Stromal cell of bone marrow (primary cell): Measurements from ENCODE around the gene PDZK1.
"Not testable (repeated sequence)": the region's sequence is repeated elsewhere in the genome, so short reads cannot be mapped to it uniquely, and the experiment has no call there.

Source experiments
- DNase-seq: peaks from one replicate; pipeline ENCODE4 v3.0.0-alpha.2; 2012; ENCODE audit warnings: low read depth

PDZK1 gene

DNA sequence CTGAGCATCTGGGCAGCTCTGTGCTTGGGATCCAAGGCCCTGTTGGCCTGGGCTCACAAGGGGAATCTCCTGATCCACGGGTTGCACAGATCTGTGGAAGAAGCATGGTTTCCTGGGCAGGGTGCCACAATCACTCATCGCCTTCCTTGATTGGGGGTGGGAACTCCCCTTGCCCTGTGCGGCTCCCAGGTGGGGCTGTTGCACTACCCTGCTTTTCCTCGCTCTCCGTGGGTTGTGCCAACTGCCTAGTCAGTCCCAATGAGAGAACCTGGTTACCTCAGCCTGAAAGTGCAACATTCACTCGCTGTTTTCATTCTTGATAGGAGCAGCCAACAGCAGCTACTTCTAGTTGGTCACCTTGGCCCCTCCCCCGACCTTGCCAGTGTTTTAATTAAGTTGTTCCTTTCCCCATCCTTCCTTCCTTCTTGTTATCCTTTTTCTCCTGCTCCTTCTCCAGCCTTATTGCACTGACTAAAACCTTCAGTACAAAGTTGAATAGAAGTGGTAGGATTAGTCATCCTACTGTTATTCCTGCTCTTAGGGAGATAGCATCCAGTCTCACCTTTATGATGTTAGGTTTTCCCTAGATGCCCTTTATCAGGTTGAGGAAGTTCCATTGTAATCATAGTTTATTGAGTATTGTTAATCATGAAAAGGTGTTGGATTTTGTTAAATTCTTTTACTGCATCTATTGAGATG is 50.8 kb downstream of the PDZK1 start:
- DNase-seq, result not testable (repeated sequence)

DNA sequence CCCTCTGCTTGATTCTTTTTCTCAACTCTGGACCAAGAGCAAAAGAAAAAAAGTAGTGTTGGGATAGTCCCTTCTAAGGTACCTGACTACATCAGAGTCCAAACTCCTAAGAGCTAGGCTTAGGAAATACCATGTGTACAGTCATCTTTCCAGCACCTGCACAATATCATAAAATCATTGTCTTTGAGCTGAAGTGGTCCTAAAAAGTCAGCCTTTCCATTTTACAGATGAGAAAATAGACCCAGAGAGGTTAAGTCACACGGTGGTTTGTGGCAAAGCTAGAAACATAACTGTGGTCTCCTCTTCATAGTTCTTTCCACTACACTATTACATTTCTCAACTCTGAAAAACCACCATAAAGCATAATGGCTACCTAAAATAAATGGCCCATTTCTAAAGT is 63.2 kb downstream of the PDZK1 start:
- DNase-seq, result not testable (repeated sequence)

DNA sequence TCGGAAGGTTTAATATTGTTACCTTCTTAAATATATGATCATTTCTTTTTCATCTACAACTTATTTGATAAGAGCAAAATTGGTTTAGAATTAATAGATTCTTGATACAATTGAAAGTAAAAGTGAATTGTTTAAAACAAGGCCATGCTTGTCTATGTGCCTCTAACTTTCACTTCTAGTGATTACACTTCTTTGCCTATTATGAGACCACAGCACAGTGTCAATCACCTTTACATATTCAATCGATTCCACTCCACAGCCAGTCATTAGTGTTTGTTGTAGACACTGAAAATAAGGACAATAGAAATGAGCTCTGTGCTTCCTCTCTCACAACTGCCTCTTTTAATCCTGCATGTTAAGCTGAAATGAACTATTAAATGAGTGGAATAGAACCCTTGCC is 65.3 kb downstream of the PDZK1 start:
- DNase-seq, result not testable (repeated sequence)

DNA sequence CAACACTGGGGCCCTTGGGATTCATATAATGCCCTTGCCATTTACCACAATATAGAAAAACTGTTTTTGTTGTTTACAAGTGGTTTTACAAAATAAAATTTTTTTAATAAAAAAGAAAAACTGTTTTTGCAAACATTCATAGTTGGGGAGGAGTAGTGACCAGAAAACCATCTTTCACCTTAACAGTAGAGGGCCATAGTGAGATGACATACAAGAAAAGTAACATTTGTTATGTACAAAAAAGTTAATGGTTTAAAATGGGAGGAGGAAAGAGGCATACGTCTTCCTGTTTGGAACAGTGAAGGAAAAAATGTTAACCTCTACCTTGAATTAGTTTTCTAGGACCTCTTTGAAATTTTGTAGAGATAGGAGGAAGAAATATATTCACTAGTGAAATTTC is 70.9 kb downstream of the PDZK1 start:
- not testable (repeated sequence) for DNase-seq

DNA sequence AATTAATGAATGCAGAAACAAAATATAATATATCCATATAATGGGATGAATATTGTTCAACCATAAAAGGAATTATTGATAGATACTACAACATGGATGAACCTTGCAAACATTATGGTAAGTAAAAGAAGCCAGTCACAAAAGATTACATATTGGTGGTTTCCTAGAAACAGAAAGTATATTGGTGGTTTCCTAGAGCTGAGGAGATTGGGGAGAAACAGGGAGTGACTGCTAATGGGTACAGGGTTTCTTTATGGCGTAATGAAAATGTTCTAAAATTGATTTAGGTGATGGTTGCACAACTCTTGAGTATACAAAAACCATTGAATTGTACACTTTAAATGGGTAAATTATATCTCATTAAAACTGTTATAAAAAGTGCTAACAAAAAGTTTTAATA is 85.0 kb downstream of the PDZK1 start:
- DNase-seq, result not testable (repeated sequence)
